ENCODE measurements around the gene FTH1.

- no peak for TF ChIP-seq CTCF (conservative IDR thresholded peaks at IDR 0.05; ENCODE audit: low read depth, low read length)
- TF ChIP-seq EZH2 (IDR thresholded peaks at IDR 0.05; ENCODE audit: borderline replicate concordance, low read depth, low read length, poor library complexity, severe bottlenecking): no peak
Measured at GRCh38 chr11:62012832-62013461, 45.5 kb upstream of the FTH1 start.
